Testis (tissue), 3 donors: ENCODE measurements around the gene COL5A2. TPM values are rescaled to one million over a fixed set of nuclear protein-coding genes. Genes with fewer than 3 reads are reported as not detected.

ENCODE experiments used
- DNase-seq: peaks from one replicate; pipeline ENCODE4 v3.0.0-alpha.2; 2019
- H3K27ac ChIP-seq, 2 donors: fragments of 200-600 bp; sonication (generic); one replicate each; pipeline ENCODE4 v1.5.1; 2019
- H3K27me3 ChIP-seq: fragments of 200-600 bp; sonication (generic); one replicate; pipeline ENCODE4 v1.5.1; 2019
- H3K36me3 ChIP-seq: fragments of 200-600 bp; sonication (generic); one replicate; pipeline ENCODE4 v1.5.1; 2017; ENCODE audit warnings: low read depth; ENCODE audit errors: missing control alignments
- H3K4me1 ChIP-seq: fragments of 200-600 bp; sonication (generic); one replicate; pipeline ENCODE4 v1.5.1; 2019
- H3K4me3 ChIP-seq, 2 donors: fragments of 200-600 bp; sonication (generic); one replicate each; pipeline ENCODE4 v1.5.1; 2017 to 2019
- H3K9me3 ChIP-seq: fragments of 200-600 bp; sonication (generic); one replicate; pipeline ENCODE4 v1.5.1; 2017
- CTCF ChIP-seq, 3 experiments: fragments of 450-650 bp in 2 of 3; fragments of 200-600 bp in 1 of 3; sonication (generic) in 1 of 3; IDR thresholded peaks; one replicate each; pipeline ENCODE4 v1.5.1; 2016 to 2019; ENCODE audit warnings: antibody characterized with exemption in 3 of 3, mild to moderate bottlenecking in 2 of 3, moderate library complexity in 1 of 3
- POLR2A ChIP-seq: fragments of 450-650 bp; IDR thresholded peaks from one replicate; pipeline ENCODE4 v1.6.1; 2017; ENCODE audit warnings: antibody characterized with exemption, mild to moderate bottlenecking, moderate library complexity
- WGBS, 2 donors: methylation state at CpG; one replicate each; pipeline ENCODE4 v1.1.5; 2018; 5-methylcytosine and 5-hydroxymethylcytosine counted together
- intact Hi-C: fragments of 100-400 bp; cut with DNase I; formaldehyde crosslinking; loops from one replicate; pipeline ENCODE4 v1.15.1; 2023; ENCODE audit warnings: low total_unique reads
- polyA plus RNA-seq: library from polyadenylated mRNA; stranded (reverse); fragments of 350-450 nt; fragmentation: Illumina TruSeq; extraction: RNeasy Lipid Tissue Mini Kit (QIAGEN cat#74804); gene quantifications from one replicate; pipeline ENCODE4 v1.2.3, GENCODE V29; 2014; ENCODE audit warnings: low read depth, low replicate concordance; ENCODE audit not compliant: insufficient read depth
- total RNA-seq, 2 donors: library from RNA; depleted of rRNA; stranded (reverse); fragments of >200 nt; gene quantifications; one replicate each; pipeline ENCODE4 v1.2.3, GENCODE V29; 2016

COL5A2 gene
- total and polyA plus RNA-seq, 3 donors from 2014 or later = 12.9 to 24.7 (median 15.7) TPM

- intact Hi-C loops = no loop called here
- Histone ChIP-seq H3K27ac (no peak overlapping the region), H3K4me3 (no peak overlapping the region), H3K4me1 (no peaks in the 10 kb centered on the region), H3K36me3 (no peaks in the 10 kb centered on the region), H3K27me3 (no peaks in the 10 kb centered on the region), H3K9me3 (no peaks in the 10 kb centered on the region)
- DNase-seq = no peak
- 50 to 97% methylated on average over 4 of the region's 4 CpGs for WGBS, 2 donors
- TF ChIP-seq CTCF (IDR thresholded peaks at IDR 0.05) (no peak), POLR2A (no peak)
Measured at GRCh38 chr2:189134485-189134884, 45.1 kb downstream of the COL5A2 start.

- Histone ChIP-seq H3K27ac (no peak overlapping the region), H3K4me3 (no peak overlapping the region), H3K36me3 (no peaks in the 10 kb centered on the region), H3K27me3 (no peaks in the 10 kb centered on the region), H3K9me3 (no peaks in the 10 kb centered on the region), H3K4me1 (no peaks in the 10 kb centered on the region)
- DNase-seq = no peak
- intact Hi-C loops = no loop called here
- no peak for TF ChIP-seq CTCF (IDR thresholded peaks at IDR 0.05)
- no peak for TF ChIP-seq POLR2A
- WGBS, 2 donors = 72 to 84% methylated on average over 3 of the region's 3 CpGs
Measured at GRCh38 chr2:189131991-189132390, 47.6 kb downstream of the COL5A2 start.

- H3K27ac ChIP-seq = no peak overlapping the region
- H3K4me1 ChIP-seq = no peaks in the 10 kb centered on the region
- 64 to 70% methylated on average over 2 of the region's 2 CpGs for WGBS, 2 donors
- TF ChIP-seq CTCF (IDR thresholded peaks at IDR 0.05) (no peak), POLR2A (no peak)
- no peaks in the 10 kb centered on the region for H3K9me3 ChIP-seq
- no peak for DNase-seq
- H3K36me3 ChIP-seq = no peaks in the 10 kb centered on the region
- no peaks in the 10 kb centered on the region for H3K27me3 ChIP-seq
- intact Hi-C loops = no loop called here
- H3K4me3 ChIP-seq = no peak overlapping the region
Measured at GRCh38 chr2:189129971-189130370, 49.6 kb downstream of the COL5A2 start.

GRCh38 chr2:189128970-189129369 lies 50.6 kb downstream of the COL5A2 start:
- TF ChIP-seq POLR2A = no peak
- no peaks in the 10 kb centered on the region for H3K4me1 ChIP-seq
- intact Hi-C loops = no loop called here
- DNase-seq = no peak
- 62 to 70% methylated on average over 4 of the region's 4 CpGs for WGBS, 2 donors
- no peaks in the 10 kb centered on the region for H3K27me3 ChIP-seq
- H3K9me3 ChIP-seq = no peaks in the 10 kb centered on the region
- no peak overlapping the region for H3K4me3 ChIP-seq
- H3K36me3 ChIP-seq = no peaks in the 10 kb centered on the region
- H3K27ac ChIP-seq = no peak overlapping the region

- 76 to 83% methylated on average over 1 of the region's 1 CpG for WGBS, 2 donors
- intact Hi-C loops = no loop called here
Measured at GRCh38 chr2:189127756-189128155, 51.8 kb downstream of the COL5A2 start.

More at GRCh38 chr2:189127756-189128155, 51.8 kb downstream of the COL5A2 start:
- no peak for DNase-seq
- H3K27me3 ChIP-seq = no peaks in the 10 kb centered on the region
- TF ChIP-seq POLR2A = no peak
- no peak for TF ChIP-seq CTCF (IDR thresholded peaks at IDR 0.05)
- no peak overlapping the region for H3K4me3 ChIP-seq
- H3K36me3 ChIP-seq = no peaks in the 10 kb centered on the region
- H3K9me3 ChIP-seq = no peaks in the 10 kb centered on the region
- no peak overlapping the region for H3K27ac ChIP-seq
- no peaks in the 10 kb centered on the region for H3K4me1 ChIP-seq
